MM.1S (cell line): ENCODE results near the gene CEP170B.

ENCODE experiments used
- CTCF ChIP-seq: fragments of 300-600 bp; sonication (generic); IDR thresholded peaks from 2 replicates; pipeline ENCODE4 v1.5.1; 2016; ENCODE audit warnings: antibody characterized with exemption, low read length, mixed read lengths
- EZH2 ChIP-seq: fragments of 300-600 bp; sonication (generic); optimal IDR thresholded peaks from 2 replicates; pipeline ENCODE3; 2017; ENCODE audit warnings: low read depth, mild to moderate bottlenecking, antibody characterized with exemption, low read length, mixed read lengths

DNA sequence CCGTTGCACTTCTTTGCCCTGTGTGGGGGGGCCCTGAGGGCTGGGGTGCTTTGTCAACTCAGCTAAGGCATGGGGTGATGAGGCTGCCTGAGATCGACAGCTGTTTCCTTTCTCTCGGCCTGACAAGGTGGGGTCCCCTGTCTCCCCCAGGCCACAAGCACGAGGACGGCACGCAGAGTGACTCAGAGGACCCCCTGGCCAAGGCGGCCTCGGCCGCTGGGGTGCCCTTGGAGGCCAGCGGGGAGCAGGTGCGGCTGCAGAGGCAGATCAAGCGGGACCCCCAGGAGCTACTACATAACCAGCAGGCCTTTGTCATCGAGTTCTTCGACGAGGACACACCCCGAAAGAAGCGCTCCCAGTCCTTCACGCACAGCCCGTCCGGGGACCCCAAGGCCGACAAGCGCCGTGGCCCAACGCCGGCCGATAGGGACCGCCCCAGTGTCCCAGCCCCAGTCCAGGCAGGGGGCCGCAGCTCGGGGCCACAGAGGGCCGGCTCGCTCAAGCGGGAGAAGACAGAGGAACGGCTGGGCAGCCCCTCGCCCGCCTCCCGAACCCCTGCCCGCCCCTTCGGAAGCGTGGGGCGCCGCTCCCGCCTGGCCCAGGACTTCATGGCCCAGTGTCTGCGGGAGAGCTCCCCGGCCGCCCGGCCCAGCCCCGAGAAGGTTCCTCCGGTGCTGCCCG lies 18.8 kb downstream of the CEP170B start:
- TF ChIP-seq CTCF (no peak), EZH2 (no peak)
